H1 (cell line): Measurements from ENCODE around the gene MYLK4. TPM values are rescaled to one million over a fixed set of nuclear protein-coding genes. Genes with fewer than 3 reads are reported as not detected.
A peak's percentile ranks its signal among the peaks of the same experiment; 100 is the strongest.

Experiments
- CHD2 ChIP-seq: IDR thresholded peaks from 2 replicates; pipeline ENCODE4 v1.6.1; 2012; ENCODE audit warnings: low read length, improper control_type of control experiment
- HDAC2 ChIP-seq, 2 experiments: fragments of 300-600 bp in 1 of 2; sonication (generic) in 1 of 2; IDR thresholded peaks; 2 replicates each; pipeline ENCODE4 v1.6.1; 2011 to 2012; ENCODE audit warnings: low read depth in 2 of 2, low read length in 2 of 2, mild to moderate bottlenecking in 2 of 2, moderate library complexity in 2 of 2, borderline replicate concordance in 1 of 2, inconsistent platforms in 1 of 2
- JUN ChIP-seq: IDR thresholded peaks from 2 replicates; pipeline ENCODE4 v1.6.1; 2011; ENCODE audit warnings: low read depth, mild to moderate bottlenecking, improper control_type of control experiment, low read length
- NANOG ChIP-seq: IDR thresholded peaks from 2 replicates; pipeline ENCODE4 v1.6.1; 2011; ENCODE audit warnings: low read length, low read depth, mild to moderate bottlenecking, inconsistent platforms; ENCODE audit not compliant: insufficient read depth, poor library complexity, severe bottlenecking
- RAD21 ChIP-seq, 2 experiments: IDR thresholded peaks in 1 of 2; conservative IDR thresholded peaks in 1 of 2; 2 replicates each; pipeline ENCODE4 v1.6.1; 2011; ENCODE audit warnings: low read depth in 2 of 2, low read length in 2 of 2, improper control_type of control experiment in 1 of 2, inconsistent platforms in 1 of 2, mild to moderate bottlenecking in 1 of 2, moderate library complexity in 1 of 2
- SP4 ChIP-seq: IDR thresholded peaks from 2 replicates; pipeline ENCODE4 v1.6.1; 2012; ENCODE audit warnings: low read length, inconsistent platforms
- polyA plus RNA-seq, 7 experiments: library from polyadenylated mRNA; depleted of rRNA in 3 of 7; stranded (reverse) in 5 of 7; unstranded in 2 of 7; fragments of >200 nt in 5 of 7; fragments of 200-250 nt in 2 of 7; gene quantifications; 1 replicate in 5 of 7; 2 replicates in 1 of 7; 4 replicates in 1 of 7; pipeline versions ENCODE4 v1.2.1 to v1.2.3, GENCODE V29; 2011 to 2013; ENCODE audit warnings: missing spikeins in 2 of 7, mixed read lengths in 2 of 7
- total RNA-seq: library from RNA; stranded (reverse); fragmentation: NEBNext Ultra II Directional; extraction: Animal tissue kit (Norgen Biotek cat#: 25700); gene quantifications from 2 replicates; pipeline ENCODE4 v1.2.1, GENCODE V29; 2021
- TF ChIP-seq, protein P1 (sequence below): fragments of 300-600 bp; sonication (generic); IDR thresholded peaks from 2 replicates; pipeline ENCODE4 v1.7.1; 2012; ENCODE audit warnings: low read length, moderate library complexity, mild to moderate bottlenecking, inconsistent platforms; ENCODE audit not compliant: insufficient replicate concordance

Gene MYLK4
- total and polyA plus RNA-seq, 2 of the 8 experiments (the other 6 are each of a cell fraction or from before 2014, with no cell fraction given): 0.11 to 0.17 TPM

DNA sequence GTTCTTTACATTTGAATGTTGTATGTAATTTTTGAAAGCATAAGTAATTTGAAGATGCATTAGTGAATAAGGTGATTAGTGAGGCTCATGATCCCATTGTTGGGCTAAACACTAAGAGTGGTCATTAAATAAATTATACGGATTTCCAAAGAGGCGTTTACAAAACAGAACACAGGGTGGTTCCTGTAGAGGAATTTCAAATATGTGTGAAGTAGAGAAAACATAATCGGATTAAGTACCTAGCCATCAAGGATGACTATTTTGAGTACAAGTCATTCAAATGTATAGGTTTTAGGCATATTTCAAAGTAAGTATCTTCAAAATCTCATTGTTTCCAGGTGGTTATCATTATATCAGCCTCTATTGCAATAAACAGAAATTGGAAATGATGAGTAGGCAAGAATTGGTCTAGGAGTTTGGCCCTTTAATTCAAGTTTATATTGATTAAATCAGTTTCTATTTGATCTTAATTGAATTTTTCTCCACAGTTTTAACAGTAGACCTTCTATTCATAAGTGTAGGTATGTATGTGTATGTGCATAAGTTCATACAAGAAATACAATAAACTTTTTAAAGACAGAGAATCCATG is 94.8 kb downstream of the MYLK4 start (continued):
- TF ChIP-seq, protein P1, sequence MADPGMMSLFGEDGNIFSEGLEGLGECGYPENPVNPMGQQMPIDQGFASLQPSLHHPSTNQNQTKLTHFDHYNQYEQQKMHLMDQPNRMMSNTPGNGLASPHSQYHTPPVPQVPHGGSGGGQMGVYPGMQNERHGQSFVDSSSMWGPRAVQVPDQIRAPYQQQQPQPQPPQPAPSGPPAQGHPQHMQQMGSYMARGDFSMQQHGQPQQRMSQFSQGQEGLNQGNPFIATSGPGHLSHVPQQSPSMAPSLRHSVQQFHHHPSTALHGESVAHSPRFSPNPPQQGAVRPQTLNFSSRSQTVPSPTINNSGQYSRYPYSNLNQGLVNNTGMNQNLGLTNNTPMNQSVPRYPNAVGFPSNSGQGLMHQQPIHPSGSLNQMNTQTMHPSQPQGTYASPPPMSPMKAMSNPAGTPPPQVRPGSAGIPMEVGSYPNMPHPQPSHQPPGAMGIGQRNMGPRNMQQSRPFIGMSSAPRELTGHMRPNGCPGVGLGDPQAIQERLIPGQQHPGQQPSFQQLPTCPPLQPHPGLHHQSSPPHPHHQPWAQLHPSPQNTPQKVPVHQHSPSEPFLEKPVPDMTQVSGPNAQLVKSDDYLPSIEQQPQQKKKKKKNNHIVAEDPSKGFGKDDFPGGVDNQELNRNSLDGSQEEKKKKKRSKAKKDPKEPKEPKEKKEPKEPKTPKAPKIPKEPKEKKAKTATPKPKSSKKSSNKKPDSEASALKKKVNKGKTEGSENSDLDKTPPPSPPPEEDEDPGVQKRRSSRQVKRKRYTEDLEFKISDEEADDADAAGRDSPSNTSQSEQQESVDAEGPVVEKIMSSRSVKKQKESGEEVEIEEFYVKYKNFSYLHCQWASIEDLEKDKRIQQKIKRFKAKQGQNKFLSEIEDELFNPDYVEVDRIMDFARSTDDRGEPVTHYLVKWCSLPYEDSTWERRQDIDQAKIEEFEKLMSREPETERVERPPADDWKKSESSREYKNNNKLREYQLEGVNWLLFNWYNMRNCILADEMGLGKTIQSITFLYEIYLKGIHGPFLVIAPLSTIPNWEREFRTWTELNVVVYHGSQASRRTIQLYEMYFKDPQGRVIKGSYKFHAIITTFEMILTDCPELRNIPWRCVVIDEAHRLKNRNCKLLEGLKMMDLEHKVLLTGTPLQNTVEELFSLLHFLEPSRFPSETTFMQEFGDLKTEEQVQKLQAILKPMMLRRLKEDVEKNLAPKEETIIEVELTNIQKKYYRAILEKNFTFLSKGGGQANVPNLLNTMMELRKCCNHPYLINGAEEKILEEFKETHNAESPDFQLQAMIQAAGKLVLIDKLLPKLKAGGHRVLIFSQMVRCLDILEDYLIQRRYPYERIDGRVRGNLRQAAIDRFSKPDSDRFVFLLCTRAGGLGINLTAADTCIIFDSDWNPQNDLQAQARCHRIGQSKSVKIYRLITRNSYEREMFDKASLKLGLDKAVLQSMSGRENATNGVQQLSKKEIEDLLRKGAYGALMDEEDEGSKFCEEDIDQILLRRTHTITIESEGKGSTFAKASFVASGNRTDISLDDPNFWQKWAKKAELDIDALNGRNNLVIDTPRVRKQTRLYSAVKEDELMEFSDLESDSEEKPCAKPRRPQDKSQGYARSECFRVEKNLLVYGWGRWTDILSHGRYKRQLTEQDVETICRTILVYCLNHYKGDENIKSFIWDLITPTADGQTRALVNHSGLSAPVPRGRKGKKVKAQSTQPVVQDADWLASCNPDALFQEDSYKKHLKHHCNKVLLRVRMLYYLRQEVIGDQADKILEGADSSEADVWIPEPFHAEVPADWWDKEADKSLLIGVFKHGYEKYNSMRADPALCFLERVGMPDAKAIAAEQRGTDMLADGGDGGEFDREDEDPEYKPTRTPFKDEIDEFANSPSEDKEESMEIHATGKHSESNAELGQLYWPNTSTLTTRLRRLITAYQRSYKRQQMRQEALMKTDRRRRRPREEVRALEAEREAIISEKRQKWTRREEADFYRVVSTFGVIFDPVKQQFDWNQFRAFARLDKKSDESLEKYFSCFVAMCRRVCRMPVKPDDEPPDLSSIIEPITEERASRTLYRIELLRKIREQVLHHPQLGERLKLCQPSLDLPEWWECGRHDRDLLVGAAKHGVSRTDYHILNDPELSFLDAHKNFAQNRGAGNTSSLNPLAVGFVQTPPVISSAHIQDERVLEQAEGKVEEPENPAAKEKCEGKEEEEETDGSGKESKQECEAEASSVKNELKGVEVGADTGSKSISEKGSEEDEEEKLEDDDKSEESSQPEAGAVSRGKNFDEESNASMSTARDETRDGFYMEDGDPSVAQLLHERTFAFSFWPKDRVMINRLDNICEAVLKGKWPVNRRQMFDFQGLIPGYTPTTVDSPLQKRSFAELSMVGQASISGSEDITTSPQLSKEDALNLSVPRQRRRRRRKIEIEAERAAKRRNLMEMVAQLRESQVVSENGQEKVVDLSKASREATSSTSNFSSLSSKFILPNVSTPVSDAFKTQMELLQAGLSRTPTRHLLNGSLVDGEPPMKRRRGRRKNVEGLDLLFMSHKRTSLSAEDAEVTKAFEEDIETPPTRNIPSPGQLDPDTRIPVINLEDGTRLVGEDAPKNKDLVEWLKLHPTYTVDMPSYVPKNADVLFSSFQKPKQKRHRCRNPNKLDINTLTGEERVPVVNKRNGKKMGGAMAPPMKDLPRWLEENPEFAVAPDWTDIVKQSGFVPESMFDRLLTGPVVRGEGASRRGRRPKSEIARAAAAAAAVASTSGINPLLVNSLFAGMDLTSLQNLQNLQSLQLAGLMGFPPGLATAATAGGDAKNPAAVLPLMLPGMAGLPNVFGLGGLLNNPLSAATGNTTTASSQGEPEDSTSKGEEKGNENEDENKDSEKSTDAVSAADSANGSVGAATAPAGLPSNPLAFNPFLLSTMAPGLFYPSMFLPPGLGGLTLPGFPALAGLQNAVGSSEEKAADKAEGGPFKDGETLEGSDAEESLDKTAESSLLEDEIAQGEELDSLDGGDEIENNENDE: peak; percentile 60
- TF ChIP-seq CHD2: no peak
- TF ChIP-seq JUN: no peak
- no peak for TF ChIP-seq SP4
- TF ChIP-seq HDAC2 (IDR thresholded peaks at IDR 0.05; ENCODE audit: borderline replicate concordance in 1 of 2, low read depth in 2 of 2, low read length in 2 of 2): no peak
- peak; percentile 89 for TF ChIP-seq NANOG
- no peak for TF ChIP-seq RAD21 (IDR thresholded peaks at IDR 0.05 in 1 of 2, conservative IDR thresholded peaks at IDR 0.05 in 1 of 2; ENCODE audit: low read depth in 2 of 2, low read length in 2 of 2)
